Endometrial microvascular endothelial cells (primary cell): ENCODE data around the gene USP5. TPM values are rescaled to one million over a fixed set of nuclear protein-coding genes. Genes with fewer than 3 reads are reported as not detected.

Experiments used
- in situ Hi-C: cut with HindIII; loops from 2 replicates; pipeline ENCODE4 v1.10.0; 2017; ENCODE audit warnings: low sequenced_read_pairs, low pct_unique_long_range_greater_than_20kb; ENCODE audit errors: inconsistent ontology term
- total RNA-seq: library from RNA; depleted of rRNA; stranded (reverse); fragments of >200 nt; gene quantifications from one replicate; pipeline ENCODE4 v1.2.3, GENCODE V29; 2015; ENCODE audit errors: inconsistent ontology term

USP5 gene
- total RNA-seq, 1 donor from 2014 or later: 102 TPM

DNA sequence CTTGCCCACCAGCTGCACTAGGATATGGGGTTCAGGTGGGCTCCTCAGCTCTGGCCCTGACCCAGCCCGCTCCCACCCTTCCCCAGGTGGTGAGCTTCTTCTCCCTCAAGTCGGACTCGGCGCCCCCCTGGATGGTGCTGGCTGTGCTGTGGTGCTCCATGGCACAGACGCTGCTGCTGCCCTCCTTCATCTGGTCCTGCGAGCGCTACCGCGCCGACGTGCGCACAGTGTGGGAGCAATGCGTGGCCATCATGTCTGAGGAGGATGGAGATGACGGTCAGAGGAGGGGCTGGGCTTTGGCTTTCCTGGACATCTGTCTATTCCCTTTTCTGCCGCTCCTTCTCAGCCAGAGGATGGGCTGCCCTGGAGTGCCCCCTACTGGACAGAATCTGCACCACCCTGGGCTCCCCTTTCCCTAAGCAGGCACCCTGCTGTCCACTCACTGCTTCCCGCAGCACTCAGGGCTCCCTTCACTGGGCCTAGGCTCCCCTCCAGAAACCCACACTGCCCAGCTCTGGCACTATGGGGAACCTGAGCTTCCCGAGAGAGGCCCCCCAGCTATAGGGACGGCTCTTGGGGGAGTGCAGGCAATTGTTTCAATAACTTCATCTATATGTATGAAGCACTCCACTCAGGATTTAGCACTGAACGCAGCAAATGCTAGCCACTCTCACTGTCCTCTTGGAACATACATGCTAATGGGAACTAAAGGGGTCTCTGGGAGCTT is 26.4 kb upstream of the USP5 start:
- in situ Hi-C loops: no loop called here

GRCh38 chr12:6826125-6826733 is 25.7 kb upstream of the USP5 start:
- in situ Hi-C loops: no loop called here

- in situ Hi-C loops: no loop called here
Observed at GRCh38 chr12:6826734-6827436, 25.1 kb upstream of the USP5 start.

- in situ Hi-C loops: no loop called here
Observed at GRCh38 chr12:6827437-6827911, 24.5 kb upstream of the USP5 start.

DNA sequence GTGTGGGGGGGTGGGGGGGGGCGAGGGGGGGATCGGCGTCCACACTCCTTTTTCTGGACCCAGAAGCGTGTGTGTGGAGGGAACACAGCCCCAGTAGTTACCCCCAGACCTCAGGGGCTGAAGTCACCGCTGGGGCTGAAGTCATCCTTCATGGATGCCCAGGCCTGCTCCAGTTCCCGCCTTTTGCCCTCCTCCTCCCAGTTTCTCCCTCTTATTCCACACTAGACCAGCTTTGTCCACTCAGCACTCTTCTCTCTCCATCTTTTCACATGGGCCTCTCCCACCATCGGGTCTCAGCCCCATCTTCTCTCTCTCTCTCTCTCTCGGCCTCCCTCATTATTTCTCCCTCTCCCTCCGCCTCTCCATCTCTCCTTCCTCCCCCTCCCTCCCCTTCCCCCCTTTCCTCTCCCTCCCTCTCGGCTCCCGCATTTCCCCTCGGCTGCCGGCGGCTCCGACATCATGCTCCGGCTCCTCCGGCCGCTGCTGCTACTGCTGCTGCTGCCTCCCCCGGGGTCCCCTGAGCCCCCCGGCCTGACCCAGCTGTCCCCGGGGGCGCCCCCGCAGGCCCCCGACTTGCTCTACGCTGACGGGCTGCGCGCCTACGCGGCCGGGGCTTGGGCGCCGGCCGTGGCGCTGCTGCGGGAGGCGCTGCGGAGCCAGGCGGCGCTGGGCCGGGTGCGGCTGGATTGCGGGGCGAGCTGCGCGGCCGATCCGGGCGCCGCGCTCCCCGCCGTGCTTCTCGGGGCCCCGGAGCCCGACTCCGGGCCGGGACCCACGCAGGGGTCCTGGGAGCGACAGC is 23.8 kb upstream of the USP5 start, which contains the start of gene P3H3:
TSS of gene P3H3 (plus strand) at position 426 of the 799 bp plus-strand sequence. CDS start at position 460, 34 bp downstream.
- in situ Hi-C loops: no loop called here

DNA sequence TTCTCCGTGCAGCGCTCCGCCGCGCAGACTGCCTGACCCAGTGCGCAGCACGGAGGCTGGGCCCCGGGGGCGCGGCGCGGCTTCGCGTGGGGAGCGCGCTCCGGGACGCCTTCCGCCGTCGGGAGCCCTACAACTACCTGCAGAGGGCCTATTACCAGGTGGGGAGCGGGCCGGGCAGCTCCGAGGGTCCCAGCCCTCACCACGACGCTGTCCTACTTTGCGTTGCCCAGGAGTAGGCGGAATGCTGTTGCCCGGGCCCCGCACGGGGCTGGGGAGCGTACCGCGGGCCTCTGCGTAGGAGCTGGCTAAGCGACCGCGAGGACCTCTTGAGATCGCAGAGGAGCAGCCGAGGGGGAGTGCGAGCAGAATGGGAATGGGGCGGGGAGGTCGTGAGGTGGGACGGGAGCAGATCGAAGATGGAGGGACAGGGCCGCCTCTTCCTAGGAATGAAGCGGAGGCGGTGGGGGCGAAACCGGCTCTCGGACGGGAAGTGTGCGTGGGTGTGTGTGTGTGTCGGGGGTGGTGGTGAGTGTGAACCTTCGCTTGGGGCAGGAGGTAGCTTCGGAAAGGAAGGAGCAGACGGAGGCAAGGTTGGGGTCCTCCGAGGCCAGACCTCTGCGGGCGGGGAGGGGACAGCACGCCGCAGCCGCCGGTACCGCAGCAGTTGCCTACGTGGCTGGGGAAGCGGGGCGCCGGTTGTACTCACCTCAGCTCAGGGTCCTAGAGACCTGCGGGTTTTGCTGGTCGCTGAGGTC is 23.0 kb upstream of the USP5 start:
- in situ Hi-C loops: no loop called here

DNA sequence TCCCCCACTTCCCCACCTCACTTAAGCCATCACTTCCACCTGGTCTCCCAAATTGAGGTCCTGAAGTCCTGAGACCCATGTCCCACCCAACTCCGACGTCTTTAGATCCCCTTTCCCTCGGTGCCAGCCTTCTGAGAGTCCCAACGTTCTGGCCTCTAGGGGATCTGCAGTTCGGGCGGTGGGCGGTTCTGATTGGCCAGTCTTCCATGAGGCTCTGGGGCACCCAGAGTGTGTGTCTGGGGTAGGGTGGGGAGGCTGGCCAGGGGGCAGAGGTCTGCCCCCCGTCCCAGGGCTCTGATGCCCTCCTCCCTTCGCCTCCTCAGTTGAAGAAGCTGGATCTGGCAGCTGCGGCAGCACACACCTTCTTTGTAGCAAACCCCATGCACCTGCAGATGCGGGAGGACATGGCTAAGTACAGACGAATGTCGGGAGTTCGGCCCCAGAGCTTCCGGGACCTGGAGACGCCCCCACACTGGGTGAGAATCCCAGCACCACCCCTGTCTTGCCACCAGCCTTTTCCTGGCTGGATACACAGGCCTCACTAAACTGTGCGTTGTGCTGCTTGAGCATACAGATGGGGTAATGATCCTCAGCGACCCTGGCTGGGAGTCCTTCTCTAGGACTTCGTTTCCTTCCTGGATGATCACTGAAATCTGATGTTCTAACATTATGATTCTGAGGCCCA is 22.3 kb upstream of the USP5 start:
- in situ Hi-C loops: no loop called here

GRCh38 chr12:6830286-6830890 is 21.6 kb upstream of the USP5 start:
- in situ Hi-C loops: no loop called here

- in situ Hi-C loops: no loop called here
Observed at GRCh38 chr12:6830999-6831398, 21.0 kb upstream of the USP5 start.

DNA sequence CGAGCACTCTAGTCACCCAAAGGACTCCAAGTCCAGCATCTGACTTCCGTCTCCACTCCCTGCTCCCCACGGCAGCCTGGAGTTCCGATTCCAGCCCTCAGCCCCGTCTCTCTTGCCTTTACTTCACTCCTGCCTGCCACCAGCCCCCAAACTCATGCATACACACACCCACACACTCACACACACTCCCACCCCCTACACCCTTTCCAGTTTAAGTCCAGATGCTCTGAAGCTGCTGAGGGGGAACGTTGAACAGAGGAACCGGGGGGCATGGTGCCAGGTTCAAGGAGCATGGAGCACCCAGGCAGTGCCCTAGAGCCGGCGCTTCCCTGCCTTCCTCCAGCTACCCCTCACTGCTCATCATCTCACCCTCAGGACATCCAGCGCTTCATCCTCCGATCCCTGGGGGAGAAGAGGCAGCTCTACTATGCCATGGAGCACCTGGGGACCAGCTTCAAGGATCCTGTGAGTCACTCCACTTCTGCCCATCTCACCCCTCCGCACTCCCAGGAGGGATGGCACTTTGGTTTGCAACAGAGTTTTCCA is 20.4 kb upstream of the USP5 start:
- in situ Hi-C loops: no loop called here

DNA sequence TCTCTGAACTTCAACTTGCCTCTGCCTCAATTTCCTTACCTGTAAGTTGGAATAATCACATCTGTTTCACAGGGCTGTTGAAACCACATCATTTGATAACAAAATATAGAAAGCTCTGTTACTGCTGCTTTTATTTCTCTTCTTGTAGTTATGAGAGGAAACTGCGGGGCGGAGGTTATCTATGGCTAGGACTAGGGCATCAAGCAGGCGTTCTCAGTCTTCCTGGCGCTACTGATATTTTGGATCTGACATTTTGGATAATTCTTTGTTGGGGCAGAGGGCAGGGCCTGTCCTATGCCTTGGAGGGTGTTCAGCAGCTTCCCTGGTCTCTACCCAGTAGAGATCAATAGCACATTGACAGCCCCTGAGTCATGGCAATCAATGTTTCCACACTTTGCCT is 19.8 kb upstream of the USP5 start:
- in situ Hi-C loops: no loop called here

- in situ Hi-C loops: no loop called here
Observed at GRCh38 chr12:6833189-6833890, 18.6 kb upstream of the USP5 start.

DNA sequence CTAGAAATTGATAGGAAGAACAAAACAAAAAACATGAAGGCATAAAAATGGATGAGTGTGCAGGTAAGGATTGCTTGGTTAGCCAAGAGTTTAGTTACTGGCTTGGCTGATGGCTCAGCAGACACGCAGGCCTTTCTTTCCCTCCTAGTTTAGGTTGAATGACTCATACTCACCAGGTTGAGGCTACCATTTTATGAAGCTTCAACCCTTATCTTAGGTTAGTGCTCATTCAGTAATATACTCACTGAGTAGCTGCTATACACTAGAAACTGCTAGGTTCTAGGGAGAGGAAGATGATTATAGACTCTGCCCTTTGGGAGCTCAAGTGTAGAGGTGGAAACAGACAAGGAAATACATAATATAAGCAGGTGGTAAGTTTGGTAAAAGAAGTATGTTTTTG is 17.7 kb upstream of the USP5 start:
- in situ Hi-C loops: no loop called here

DNA sequence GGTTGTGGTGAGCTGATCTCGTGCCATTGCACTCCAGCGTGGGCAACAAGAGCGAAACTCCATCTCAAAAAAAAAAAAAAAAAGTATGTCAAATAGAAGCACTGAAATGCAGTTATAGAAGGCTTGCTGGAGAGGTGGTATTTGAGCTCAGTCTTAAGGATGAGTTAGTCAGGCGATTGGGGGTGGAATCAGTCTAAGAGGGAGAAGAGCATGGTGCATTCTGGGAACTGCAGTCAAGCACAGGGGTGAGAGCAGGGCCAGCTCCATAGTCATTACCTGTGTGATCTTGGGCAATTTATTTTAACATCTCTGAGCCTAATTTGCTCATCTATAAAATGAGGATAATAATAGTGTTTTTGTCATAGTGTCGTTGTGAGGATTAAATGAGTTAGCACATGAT is 17.1 kb upstream of the USP5 start:
- in situ Hi-C loops: no loop called here

- in situ Hi-C loops: no loop called here
Observed at GRCh38 chr12:6836851-6837250, 15.1 kb upstream of the USP5 start.

DNA sequence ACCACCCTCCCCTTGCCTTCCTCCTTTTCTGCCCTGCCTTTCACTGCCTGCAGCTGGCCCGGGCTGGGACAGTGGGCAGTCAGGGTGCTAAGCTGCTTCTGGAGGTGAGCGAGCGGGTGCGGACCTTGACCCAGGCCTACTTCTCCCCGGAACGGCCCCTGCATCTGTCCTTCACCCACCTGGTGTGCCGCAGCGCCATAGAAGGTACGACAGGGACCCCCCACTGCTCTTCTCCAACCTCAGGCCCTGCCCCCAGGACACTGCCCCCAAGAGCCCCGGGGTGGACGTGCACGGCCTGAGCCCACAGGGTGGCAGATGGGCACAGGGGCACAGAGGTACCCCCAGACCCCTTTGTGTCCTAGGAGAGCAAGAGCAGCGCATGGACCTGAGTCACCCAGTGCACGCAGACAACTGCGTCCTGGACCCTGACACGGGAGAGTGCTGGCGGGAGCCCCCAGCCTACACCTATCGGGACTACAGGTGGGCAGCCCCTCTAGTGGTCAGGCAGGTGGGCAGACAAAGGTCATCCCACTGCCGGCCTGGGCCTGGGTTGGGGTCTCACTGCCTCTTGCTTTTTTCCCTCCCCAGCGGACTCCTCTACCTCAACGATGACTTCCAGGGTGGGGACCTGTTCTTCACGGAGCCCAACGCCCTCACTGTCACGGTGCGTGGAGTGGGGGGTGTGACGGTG is 14.4 kb upstream of the USP5 start:
- in situ Hi-C loops: no loop called here
